Gastroesophageal sphincter (tissue), 4 donors: ENCODE measurements around the gene BGN. TPM values are rescaled to one million over a fixed set of nuclear protein-coding genes. Genes with fewer than 3 reads are reported as not detected.
A peak's percentile ranks its signal among the peaks of the same experiment; 100 is the strongest.

ENCODE experiments used
- ATAC-seq: fragments of 150-250 bp; one replicate; pipeline ENCODE4 v1.9.1; 2016; ENCODE audit warnings: mild to moderate bottlenecking, moderate library complexity
- H3K27ac ChIP-seq, 4 donors: fragments of 200-600 bp; sonication (generic) in 3 of 4; 1 replicate in 3 of 4; 2 replicates in 1 of 4; pipeline ENCODE4 v1.5.1; 2016 to 2019
- H3K27me3 ChIP-seq: fragments of 200-600 bp; sonication (generic); one replicate; pipeline ENCODE4 v1.5.1; 2019
- H3K36me3 ChIP-seq, 2 donors: fragments of 200-600 bp; sonication (generic); one replicate each; pipeline ENCODE4 v1.5.1; 2019; ENCODE audit warnings: control low read depth in 1 of 2
- H3K4me1 ChIP-seq, 3 donors: fragments of 200-600 bp; sonication (generic); 1 replicate in 2 of 3; 2 replicates in 1 of 3; pipeline ENCODE4 v1.5.1; 2016 to 2019; ENCODE audit warnings: control low read depth in 2 of 3
- H3K4me3 ChIP-seq, 2 donors: fragments of 200-600 bp; sonication (generic); one replicate each; pipeline ENCODE4 v1.5.1; 2019; ENCODE audit warnings: mild to moderate bottlenecking in 1 of 2, moderate library complexity in 1 of 2
- H3K9me3 ChIP-seq, 3 donors: fragments of 200-600 bp; sonication (generic); one replicate each; pipeline ENCODE4 v1.5.1; 2017 to 2019; ENCODE audit warnings: control low read depth in 2 of 3
- CTCF ChIP-seq, 4 experiments: fragments of 200-600 bp in 2 of 4; fragments of 450-650 bp in 2 of 4; sonication (generic) in 1 of 4; IDR thresholded peaks; one replicate each; pipeline ENCODE4 v1.5.1; 2017 to 2019; ENCODE audit warnings: antibody characterized with exemption in 4 of 4, mild to moderate bottlenecking in 2 of 4, moderate library complexity in 2 of 4
- EP300 ChIP-seq: sonication (generic); formaldehyde crosslinking; IDR thresholded peaks from one replicate; pipeline ENCODE4 v1.6.1; 2017; ENCODE audit warnings: antibody characterized with exemption, mild to moderate bottlenecking
- POLR2A ChIP-seq, 2 donors: fragments of 450-650 bp; IDR thresholded peaks; one replicate each; pipeline ENCODE4 v1.6.1; 2017; ENCODE audit warnings: antibody characterized with exemption in 2 of 2, mild to moderate bottlenecking in 2 of 2, moderate library complexity in 1 of 2
- POLR2AphosphoS5 ChIP-seq: sonication (generic); formaldehyde crosslinking; IDR thresholded peaks from one replicate; pipeline ENCODE4 v1.6.1; 2017; ENCODE audit warnings: antibody characterized with exemption
- WGBS, 2 donors: methylation state at CpG; one replicate each; pipeline ENCODE4 v1.1.5; 2018; ENCODE audit warnings: low coverage in 1 of 2; 5-methylcytosine and 5-hydroxymethylcytosine counted together
- total RNA-seq, 4 donors: library from RNA; depleted of rRNA; stranded (reverse); fragments of >200 nt; gene quantifications; one replicate each; pipeline ENCODE4 v1.1.0, GENCODE V29; 2016

Gene BGN
- total RNA-seq, 4 donors from 2014 or later: 10.4 to 49.4 (median 16.5) TPM

GRCh38 chrX:153537080-153537479 lies 42.3 kb downstream of the BGN start:
- no peak for ATAC-seq
- WGBS, 2 donors: 100% methylated on average over 2 of the region's 11 CpGs; no CpG with 5 or more reads in 1 of the 2 donors

GRCh38 chrX:153537526-153538295 lies 42.9 kb downstream of the BGN start:
- TF ChIP-seq EP300 (no peak), POLR2AphosphoS5 (no peak), POLR2A (IDR thresholded peaks at IDR 0.05) (no peak), CTCF (IDR thresholded peaks at IDR 0.05) (no peak)
- H3K4me1 ChIP-seq: no peaks in the 10 kb centered on the region
- no peaks in the 10 kb centered on the region for H3K27me3 ChIP-seq
- H3K4me3 ChIP-seq: no peak overlapping the region
- H3K36me3 ChIP-seq: no peaks in the 10 kb centered on the region
- no peak overlapping the region for H3K27ac ChIP-seq
- 40% methylated on average over 1 of the region's 26 CpGs; no CpG with 5 or more reads in 1 of the 2 donors for WGBS, 2 donors
- ATAC-seq: no peak
- H3K9me3 ChIP-seq: no peaks in the 10 kb centered on the region

More at GRCh38 chrX:153537080-153537479, 42.3 kb downstream of the BGN start:
- no peaks in the 10 kb centered on the region for H3K9me3 ChIP-seq
- no peaks in the 10 kb centered on the region for H3K36me3 ChIP-seq
- H3K4me3 ChIP-seq: no peak overlapping the region
- TF ChIP-seq POLR2AphosphoS5 (no peak), EP300 (no peak), CTCF (IDR thresholded peaks at IDR 0.05) (no peak), POLR2A (IDR thresholded peaks at IDR 0.05) (no peak)
- no peaks in the 10 kb centered on the region for H3K4me1 ChIP-seq
- H3K27me3 ChIP-seq: no peaks in the 10 kb centered on the region
- no peak overlapping the region for H3K27ac ChIP-seq

GRCh38 chrX:153538424-153538823 lies 43.6 kb downstream of the BGN start:
- TF ChIP-seq POLR2A (IDR thresholded peaks at IDR 0.05): no peak
- TF ChIP-seq CTCF (IDR thresholded peaks at IDR 0.05): no peak
- no peak for TF ChIP-seq EP300
- TF ChIP-seq POLR2AphosphoS5: no peak
- WGBS, 2 donors: no CpG with 5 or more reads among the region's 17 CpGs
- H3K9me3 ChIP-seq: no peaks in the 10 kb centered on the region
- no peak overlapping the region for H3K27ac ChIP-seq
- no peaks in the 10 kb centered on the region for H3K27me3 ChIP-seq
- H3K4me3 ChIP-seq: no peak overlapping the region
- no peaks in the 10 kb centered on the region for H3K4me1 ChIP-seq
- no peaks in the 10 kb centered on the region for H3K36me3 ChIP-seq
- ATAC-seq: no peak

GRCh38 chrX:153539171-153539978 lies 44.6 kb downstream of the BGN start:
- Histone ChIP-seq H3K9me3 (no peaks in the 10 kb centered on the region), H3K27ac (no peak overlapping the region), H3K36me3 (no peaks in the 10 kb centered on the region), H3K4me3 (no peak overlapping the region), H3K27me3 (no peaks in the 10 kb centered on the region), H3K4me1 (no peaks in the 10 kb centered on the region)
- WGBS, 2 donors: no CpG with 5 or more reads among the region's 31 CpGs
- ATAC-seq: peak; percentile 74
- peak in 3 of 4 experiments; percentile 75 to 88 (median 80) for TF ChIP-seq CTCF (IDR thresholded peaks at IDR 0.05)
- no peak for TF ChIP-seq EP300
- no peak for TF ChIP-seq POLR2AphosphoS5
- TF ChIP-seq POLR2A (IDR thresholded peaks at IDR 0.05): no peak
